HG03469 (cell line): ENCODE data around the gene RBMS1.

ENCODE experiments used
- ATAC-seq: cut with Tn5 transposase; IDR thresholded peaks from one replicate; pipeline ENCODE4 v1.9.1; 2021; ENCODE audit warnings: mild to moderate bottlenecking, moderate library complexity, moderate number of reproducible peaks; ENCODE audit not compliant: unreplicated experiment

RBMS1 gene

DNA sequence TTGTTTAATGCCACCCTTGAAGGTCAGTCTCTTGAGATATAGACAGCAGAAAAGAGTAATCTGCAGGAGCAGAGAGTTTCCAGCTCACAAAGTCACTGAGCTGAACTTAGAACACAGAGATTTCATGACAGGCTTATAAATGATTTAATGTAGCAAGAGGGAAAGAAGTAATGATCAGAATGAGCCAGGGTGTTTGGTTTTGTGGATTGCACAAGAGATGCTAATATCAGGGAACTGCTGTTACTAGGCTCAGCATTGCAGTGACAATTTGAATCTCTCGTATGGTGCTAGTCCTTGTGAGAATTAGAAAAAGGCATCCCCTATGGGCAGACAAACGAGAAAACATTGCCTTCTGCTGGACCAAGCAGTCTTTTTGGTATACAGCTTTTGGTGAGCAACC is 231.9 kb downstream of the RBMS1 start:
- no peak for ATAC-seq

DNA sequence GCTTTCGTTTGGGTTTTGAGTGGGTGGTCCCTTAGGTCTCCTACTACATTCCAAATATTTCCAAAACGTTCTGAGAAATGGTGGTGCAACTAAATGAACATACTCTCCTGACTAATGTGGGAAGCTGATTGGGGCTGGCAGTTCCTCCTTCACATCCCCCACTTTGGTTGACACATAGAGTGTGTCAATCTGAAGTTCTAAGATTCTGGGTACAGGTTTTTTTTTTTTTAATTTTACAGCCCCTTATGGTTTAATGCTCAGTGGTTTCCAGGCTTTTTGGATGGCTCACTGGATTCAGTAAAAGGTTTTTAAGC is 235.2 kb downstream of the RBMS1 start:
- ATAC-seq = no peak

DNA sequence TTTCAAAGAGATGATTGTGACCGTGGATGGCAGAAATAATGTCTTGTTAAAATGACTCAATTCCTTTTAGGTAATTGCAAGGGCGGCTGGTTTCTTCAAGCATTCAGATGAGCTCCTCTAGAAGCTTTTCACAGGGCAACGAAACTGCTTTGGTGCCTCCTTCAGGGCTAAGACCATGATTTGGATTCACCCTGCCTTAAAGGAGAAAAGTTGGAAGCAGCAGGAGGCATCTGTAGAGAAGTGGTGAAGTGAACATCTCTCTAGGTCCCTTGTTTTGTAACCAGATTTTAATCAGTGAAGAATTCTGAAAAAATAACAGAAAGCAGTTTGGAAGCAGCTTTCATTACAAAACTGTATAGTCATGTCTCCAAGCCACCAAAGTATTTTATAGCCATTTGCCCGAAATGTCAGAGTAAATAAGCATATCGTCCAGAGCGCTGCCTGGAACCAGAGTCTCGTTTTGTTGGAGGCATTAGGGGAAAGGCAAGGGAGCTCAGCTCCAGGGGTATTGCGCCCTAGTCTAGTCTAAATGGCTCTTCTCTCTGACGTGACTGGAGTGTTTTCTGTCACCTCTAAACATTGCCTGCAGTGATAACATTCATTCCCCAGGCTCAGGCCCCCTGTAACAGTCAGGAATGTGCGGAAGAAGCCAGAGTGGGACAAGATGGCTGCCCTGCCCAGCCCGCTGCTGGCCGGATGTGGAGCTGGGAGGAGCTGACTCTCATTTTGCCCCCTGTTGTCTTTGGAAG is 235.7 kb downstream of the RBMS1 start:
- ATAC-seq = no peak

DNA sequence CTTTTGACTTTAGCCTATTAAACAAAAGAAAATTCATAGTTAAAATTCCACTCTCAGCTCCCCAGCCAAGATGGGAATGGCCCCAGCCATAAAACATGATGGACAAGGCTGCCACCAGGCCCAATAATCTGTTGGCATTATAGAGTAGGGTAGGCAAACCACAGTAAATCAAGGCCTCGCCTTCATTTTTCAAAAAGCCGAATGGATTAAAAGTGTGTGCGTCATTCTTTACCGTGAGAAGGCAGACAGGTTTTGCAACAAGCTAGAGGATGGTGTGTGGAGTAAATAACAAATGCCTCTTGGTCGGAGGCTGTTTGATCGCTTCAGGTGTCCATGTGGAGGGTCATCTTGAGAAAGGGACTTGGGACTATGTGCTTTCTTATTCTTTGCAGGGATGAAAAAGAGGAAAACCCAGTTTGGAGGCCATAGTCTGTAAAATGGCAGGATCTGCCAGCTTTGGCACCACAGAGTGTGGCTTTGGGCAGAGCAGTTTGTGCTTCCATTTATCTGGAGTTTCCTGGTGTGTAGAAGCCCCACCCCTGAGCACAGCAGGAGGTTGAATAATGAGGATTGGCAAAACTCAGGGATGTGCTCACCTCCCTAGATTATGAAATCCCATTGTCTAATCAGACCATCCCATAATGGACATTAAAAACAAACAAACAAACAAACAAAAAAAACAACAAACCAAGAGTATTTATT is 236.4 kb downstream of the RBMS1 start:
- no peak for ATAC-seq

DNA sequence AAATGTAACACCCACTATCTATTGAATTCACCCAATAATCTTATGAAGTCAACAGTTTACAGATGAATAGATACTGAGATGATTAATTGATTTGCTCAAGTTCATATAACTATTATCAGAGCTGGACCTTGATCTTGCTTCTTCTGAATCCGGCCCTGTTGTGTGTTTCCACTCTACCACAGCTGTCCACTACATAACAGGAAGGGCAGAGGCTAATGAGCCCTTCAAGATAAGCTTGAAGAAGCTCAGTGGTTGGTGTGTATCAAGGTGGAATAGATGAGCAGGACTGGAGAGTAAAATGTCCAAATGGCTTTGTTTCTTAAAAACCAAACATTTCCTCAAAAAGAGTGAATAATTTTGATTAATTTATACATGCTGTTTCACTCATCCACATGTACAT is 237.1 kb downstream of the RBMS1 start:
- ATAC-seq = no peak

DNA sequence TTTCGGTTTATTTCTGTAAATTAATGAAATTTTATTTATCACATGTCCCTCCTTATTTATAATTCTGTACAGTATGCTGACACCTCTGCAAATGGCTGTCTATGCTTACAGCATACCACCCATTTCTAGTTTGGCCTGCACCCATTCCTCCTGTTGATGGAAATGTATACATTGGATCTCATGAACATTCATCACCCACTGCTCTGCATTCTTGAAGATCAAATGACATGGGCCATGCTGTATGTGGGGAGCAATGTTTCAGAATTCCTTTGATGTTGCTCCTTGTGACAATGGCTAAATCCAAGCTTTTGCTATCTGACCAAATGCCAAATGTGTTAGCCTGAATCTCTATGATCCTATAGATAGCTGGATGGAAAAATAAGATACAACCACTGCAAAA is 238.2 kb downstream of the RBMS1 start:
- no peak for ATAC-seq

DNA sequence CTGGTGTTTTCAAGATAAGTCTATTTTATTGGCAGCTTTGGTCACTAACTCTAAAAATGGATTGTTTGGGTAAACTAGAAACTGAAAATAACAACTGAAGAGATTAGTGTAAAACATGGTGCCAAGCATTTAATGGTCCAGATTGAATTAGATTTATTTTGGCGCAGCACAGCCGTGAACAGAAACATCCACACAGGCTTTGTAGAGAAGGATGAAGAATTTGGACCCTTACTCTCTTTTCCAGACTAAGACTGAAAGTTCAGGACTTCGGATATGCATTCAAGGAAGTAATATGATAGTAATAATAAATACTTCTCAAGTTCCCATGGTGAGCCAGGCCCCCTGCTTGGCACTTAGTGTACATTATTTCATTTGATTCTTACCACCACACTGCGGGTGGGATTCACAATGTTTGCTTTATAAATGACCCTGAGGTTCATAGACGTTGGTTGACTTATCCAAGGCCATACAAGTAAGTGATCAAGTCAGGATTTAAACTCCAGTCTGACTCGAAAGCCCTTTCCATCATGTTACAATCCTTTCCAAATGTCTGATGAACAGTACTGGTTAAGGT is 239.3 kb downstream of the RBMS1 start:
- ATAC-seq = no peak

DNA sequence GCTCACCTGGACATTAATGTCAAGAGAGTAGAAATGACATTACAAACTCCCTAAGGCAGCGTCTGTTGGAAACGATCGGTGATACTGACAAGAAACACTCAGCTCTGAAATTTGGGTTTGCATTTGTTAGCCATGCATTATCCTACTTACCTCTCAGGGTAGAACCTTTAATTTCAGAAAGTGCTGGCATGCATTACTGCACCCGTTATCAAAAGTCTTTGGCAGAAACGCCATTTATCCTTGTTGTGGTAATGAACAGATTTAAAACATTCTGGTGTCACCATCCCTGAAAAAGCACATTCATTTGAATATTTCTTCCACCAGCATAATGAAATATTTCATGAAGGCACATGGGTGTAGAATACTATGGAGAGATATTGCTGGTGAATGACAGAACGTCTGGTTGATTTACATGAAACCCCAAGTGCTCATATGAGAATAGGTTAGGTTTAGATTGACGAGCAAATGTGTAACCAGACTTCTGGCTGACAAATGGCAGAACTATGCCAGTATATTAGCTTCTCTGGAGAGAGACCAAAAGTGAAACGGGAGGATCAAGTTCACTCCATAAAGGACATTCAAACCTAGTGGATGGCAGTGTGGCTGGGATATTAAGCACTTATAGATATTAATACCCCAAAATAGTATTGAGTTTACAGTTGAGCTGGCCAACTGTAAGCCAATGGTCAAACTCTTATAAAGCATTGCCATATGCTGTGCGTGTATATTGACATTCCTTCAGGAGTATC is 240.0 kb downstream of the RBMS1 start:
- ATAC-seq = no peak

DNA sequence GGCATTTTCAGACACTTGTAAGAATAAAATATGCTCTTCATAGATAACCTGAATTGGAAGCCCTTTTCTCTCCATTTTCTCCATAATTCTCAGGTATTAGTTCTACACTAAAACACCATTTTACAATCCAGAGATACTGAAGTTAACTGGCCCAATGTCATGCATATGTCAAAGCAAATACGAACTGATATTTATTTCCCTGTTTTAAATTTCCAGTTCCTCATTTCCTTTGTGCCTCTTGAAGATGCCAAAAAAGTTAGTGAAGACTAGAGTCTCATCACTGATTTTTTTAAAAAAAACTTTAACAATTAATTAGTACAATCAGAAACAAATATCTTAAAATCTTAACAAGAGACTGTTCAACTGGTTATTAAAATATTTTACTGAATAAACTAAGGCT is 240.7 kb downstream of the RBMS1 start:
- ATAC-seq = no peak

DNA sequence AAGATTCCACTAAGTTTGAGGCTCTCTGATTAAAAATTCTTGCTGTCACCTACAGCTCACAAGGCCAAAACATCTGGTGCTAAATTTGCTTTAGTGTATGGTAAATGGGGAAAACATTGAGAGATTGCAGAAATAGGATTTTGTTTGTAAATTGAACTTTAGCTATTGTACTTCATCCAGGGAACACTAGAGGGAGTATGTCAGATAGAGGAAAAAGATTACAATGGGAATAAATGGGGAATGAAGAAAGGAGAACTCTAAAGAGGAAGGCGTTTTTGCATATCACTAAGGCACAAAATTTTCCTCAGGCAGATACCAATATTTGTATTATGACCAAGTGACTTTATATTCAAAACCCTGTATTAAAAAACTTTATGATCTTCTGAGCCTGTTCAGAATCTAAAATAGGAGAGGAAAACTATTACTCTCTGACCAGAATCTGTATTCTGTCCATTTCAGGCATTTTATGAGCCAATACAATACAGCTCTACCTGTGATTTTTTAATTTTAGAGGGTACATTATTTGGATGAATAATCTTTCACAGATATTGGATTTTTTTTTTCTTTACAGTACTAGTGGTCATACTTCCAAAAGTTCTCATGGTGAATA is 241.2 kb downstream of the RBMS1 start:
- no peak for ATAC-seq

DNA sequence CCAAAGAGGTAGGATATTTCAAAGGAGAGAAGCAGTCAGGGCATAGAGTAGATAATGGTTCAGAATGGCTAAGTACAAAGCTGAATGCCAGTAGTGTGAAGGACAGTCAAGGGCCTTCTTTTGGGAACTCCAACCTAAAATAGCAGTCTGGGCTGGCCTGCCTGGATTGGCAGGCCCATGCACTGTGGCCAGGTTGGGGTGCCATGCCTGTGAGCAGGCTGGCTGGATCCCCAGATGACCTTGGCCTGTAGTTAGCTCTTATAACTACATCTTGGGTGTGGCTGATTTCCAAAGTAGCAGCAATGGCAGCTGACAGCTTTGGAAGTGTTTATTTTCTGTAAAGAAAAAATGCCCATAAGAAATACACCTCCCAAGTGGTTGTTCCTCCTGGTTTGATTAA is 242.0 kb downstream of the RBMS1 start:
- ATAC-seq = no peak

DNA sequence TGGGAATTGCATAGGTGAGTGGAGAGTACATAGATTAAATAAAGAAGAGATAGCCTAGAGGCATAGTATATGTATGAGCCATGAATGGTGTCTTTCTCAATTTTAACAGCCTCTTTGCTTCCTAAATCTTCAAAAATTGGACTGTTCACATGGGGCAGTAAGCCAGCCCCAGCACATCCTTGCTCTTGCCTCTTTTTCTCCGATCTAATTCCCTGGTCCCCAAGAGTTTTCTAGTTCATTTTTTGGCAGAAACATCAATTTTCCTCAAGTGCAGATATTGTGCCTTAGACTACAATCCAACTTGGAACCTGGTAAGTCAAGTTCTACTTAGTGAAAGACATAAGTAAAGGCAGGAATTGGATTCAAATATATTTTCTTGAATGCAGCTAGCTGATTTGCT is 243.7 kb downstream of the RBMS1 start:
- no peak for ATAC-seq

DNA sequence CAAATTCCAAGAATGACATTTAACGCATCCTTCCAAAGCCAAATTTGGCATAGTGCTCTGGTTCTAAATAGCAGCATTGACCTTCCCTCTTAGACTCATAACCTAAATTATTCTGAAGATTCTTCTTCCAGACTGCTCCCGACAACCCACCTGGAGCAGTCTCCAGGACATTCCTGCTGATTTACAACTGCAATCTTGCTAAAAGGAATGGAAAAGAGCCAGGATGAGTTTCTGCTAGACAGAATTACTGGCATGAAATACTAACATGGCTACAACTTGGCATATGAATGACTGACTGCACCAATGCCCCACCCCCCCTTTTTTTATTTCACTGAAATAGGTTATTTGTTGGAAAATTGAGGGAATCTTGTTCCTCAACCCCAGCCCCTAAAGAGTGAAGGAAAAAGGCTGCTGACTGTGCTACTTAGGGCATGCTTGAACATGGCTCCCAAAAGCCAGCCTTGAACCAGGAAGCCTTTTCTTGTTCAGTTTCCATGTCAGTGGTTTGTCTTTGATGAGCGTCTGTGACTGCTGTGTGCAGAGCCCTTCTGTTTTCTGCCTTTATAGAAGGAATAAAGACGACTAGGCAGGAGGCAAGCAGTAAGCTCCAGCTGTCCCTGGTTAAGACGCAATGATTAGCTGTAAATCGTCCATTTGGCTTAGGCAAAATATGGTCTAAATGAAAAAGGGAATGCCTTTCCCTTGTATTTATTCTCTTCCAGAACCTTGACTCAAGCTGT is 246.1 kb downstream of the RBMS1 start:
- ATAC-seq = no peak

DNA sequence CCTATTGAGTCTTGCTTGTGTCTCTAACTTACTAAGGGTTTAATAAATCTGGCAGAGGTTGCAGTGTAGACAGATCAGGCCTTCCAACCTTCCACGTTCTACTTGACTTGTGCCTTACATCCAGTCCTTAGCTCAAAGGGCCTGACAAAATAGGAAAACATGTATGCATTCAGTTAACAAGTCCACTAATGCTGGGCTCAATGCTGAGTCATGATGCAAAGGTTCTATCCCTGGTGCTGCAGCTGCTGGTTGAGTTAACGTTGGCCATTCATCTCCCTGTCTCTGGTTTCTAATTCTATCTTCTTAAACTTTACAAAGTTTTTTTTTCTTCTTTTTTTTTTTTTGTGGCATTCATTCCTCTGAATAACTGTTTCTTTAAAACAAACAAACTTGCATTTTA is 247.3 kb downstream of the RBMS1 start:
- no peak for ATAC-seq

DNA sequence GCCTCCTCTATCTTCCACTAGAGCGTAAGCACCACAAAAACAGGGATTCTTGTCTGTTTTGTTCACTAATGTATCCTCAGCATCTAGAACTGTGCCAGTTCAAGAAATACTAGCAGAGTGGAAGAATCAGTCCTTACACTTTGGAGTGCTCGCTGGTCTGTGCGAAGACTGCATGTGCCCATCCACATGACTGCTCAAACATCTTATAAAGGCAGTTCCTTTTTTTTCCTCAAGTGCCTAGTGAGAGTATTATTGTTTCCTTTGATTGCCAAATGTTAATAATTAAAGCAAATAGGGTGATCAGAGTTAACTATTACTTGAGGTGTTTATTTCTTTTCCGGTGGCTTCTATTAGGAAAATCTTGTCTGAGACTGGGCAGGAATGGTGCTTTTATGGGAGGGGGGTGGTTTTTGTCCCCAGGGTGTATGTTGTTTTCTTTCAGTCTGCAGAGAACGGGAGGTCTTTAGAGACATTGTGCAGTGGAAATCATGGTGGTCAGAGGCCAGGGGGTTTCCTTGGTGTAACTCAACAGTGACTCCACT is 247.9 kb downstream of the RBMS1 start:
- no peak for ATAC-seq

DNA sequence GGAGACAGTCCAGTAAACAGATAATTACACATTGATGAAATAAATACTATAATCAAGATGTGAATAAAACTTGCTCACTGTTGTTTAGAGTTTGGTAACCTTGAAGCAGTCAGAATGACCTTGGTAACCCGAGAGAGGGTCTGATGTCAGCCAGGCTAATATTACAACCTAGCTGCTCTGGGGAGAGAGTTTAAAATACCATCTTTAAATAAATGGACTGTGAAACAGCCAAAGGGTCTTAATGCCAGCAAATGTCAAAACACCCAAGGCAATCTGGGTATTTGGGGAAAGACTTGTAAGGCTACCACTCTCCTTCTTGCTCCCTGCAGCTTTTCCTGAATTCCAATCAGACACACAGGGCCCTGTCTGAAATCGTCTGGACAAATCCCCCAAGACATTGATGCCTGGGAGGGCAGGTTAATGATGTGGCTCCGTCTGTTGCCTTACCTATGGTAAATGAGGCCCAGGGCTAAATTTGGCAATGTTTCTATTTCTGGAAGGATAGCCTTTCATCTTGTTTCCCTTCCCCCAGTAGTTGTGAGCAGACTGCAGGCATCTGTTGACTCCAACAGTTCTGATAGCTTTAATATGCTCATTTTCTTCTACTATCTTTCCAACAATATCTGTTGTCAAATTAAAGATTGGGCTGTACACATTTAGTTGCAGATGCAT is 250.6 kb downstream of the RBMS1 start:
- no peak for ATAC-seq

DNA sequence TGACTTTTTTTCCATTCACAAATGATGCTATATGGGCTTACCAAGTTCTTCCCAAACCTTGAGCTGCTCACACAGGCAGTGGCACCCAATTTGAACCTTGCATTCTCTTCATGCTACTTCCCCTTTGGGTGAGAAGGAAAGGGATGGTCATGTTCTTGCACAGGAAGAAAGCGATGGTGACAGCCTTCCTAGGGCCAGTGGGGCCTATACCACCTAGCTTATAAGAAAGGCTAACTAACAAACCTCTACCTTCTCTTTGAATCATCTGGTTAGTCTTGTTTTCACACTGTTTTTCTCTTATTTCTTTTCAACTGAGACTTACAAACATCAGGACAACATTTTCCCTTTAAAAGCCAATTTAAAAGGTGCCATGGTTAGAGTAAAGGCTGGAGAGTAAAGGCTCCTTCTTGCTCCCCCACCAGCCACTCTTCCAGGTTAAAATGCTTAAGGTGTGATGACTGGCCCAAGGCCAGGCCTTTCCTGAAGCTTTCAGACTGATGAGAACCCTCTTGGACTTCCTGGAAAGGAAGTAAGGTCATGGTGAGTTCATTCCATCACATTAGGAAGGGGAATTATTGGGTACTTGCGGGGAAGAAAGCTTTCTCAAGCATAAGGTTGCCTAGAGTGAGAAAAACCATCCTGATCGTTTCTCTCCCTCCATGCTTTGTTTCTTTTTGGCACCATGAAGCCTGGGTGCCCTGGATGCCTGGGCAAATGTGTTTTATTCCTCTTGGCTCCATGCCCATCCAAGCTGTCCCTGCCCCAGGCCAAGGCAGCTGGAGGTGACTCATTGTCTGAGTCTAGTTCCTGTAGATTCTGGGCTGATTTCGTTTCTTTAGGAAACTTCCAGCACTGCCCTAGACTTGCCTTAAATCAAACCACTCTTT is 252.1 kb downstream of the RBMS1 start:
- no peak for ATAC-seq

DNA sequence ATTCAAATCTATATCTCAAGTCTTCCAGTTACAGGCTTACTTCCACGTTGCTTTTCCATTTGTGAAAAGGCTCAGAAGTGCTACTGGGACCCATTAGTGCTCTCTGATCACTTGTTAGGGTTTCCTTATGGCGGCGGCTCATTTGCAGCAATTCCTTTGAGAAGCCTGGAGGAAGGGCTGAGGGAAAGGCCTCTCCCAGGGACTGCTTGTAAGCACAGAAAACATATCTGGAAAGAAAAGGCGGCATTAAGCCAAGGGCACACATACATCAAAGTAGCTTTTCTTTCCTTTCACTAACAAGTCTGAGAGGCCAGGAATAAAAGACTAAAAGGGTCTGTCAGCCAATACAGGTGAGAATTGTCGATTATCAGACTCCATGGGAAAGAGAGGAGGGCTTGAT is 254.2 kb downstream of the RBMS1 start:
- no peak for ATAC-seq

DNA sequence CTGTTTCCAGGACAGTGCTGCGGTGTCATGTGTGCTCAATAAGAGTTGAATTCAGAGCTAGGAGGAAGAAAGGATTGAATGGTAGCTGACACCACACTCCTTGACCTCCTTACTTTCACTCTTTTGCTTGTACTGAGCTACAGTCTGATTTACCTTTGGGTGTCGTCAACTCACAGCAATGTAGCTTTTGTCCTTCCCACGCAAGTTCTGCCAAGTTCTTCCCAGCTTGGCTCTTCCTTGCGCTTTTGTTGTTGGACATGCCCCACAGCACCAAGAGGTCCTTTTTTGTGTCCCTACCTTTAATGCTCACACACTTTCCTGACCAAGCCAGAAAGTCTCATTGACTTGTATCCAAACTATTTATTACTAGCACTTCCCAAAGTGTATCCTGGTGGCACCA is 255.2 kb downstream of the RBMS1 start:
- ATAC-seq = no peak
